Posterior vena cava (tissue), 2 donors: ENCODE results near the gene SH3BP2. TPM values are rescaled to one million over a fixed set of nuclear protein-coding genes. Genes with fewer than 3 reads are reported as not detected.
A peak's percentile ranks its signal among the peaks of the same experiment; 100 is the strongest.

Source experiments
- DNase-seq: peaks from one replicate; pipeline ENCODE4 v3.0.0-alpha.2; 2020; ENCODE audit warnings: low spot score
- intact Hi-C, 2 donors: fragments of 100-400 bp; cut with DNase I; formaldehyde crosslinking; loops; one replicate each; pipeline versions ENCODE4 v1.14.1 to v1.14.2; 2022 to 2023
- total RNA-seq, 2 donors: library from RNA; stranded (reverse); fragmentation: NEBNext Ultra II Directional; extraction: Animal tissue kit (Norgen Biotek cat#: 25700); gene quantifications; one replicate each; pipeline ENCODE4 v1.2.1, GENCODE V29; 2021
- donor health status: DM: yes; HTN: yes; CAD: no.
- donor health status: DM: yes; HTN: yes; CAD: no.

The SH3BP2 gene
- total RNA-seq, 2 donors from 2014 or later: 47.8 to 52.4 TPM

DNA sequence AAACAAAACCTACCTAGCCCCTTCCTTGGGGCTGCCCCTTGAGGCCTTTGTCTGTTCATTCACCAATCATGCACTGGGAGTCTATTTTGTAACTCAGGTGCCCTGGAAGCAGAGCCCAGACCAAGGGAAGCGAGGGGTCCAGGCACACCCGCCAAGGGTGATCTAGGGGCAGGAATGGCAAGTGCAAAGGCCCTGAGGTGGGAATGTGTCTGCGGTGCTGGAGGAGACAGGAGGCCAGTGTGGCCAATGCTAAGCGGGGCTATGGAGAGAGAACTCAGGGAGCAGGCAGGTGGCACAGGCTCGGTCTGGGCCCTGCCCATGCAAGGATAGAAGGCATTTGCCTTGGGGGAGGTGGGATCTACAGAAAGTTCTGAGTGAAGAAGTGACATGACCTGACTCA, 3.5 kb upstream of the SH3BP2 start:
- intact Hi-C loops: no loop called here
- DNase-seq: peak; percentile 55

- DNase-seq: peak; percentile 73
- intact Hi-C loops: no loop called here
These were observed 2.9 kb upstream of the SH3BP2 start for GRCh38 chr4:2789793-2790582.

DNA sequence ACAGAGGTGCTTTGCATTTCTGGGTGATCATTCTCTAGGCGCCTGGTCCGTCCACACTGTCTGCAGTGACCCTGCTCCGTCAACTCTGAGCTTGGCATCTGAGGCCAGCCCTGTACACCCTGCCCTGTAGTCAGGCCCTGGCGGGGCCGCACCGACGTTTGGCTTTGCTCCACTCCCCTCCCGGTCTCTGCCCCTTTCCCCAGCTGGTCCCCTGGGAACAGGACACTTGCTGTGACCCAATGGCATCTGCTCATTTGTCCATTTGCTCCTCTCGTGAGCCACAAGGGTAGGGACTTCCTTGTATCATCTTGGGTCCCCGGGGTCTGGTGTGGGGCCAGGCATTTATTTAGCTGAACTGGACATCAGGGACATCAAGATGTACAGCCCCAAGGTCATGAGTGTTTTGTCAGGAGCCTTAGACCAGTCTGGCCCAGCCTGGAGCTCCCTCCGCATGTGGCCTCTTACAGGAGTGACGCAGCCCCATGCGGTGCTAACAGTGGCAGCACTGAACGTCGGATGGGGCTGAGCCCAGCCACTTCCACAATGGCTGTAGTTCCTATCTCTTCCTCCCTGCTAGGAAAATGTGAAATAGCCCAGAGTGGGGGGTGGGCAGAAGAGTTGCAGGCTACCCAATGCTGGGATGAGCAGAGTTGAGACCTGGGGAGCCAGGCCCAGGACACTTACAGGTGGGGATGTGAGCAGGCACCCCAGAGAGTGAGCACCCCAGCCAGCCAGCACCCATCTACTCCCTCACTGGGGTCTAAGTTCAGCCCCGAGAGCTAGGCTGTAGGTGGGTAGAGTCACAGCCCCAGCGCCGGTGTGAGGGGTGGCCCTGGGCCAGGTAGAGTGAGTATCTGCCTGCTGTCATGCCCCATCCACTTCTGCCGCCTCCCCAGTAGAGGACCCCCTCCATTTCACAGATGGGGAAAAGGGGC, 2.0 kb upstream of the SH3BP2 start:
- intact Hi-C loops: no loop called here
- DNase-seq: peak; percentile 78

GRCh38 chr4:2791518-2792395, 1.1 kb upstream of the SH3BP2 start:
- intact Hi-C loops: no loop called here
- DNase-seq: peak; percentile 71

DNA sequence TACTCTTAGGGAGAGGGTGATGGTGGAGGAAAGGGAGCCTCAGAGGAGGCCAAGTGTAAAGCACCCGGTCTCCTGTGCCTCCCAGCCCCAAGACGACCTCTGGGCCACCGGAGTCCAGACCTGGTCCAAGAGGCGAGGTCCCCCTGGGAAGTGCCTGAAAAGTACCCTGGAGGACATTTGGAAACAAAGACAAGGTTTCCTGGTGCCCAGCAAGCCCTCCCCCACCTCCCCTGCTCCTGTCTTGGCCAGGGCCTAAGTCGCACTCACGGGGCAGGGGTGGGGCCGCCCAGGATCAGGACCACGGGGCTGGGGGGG, 532 bp upstream of the SH3BP2 start:
- no peak for DNase-seq
- intact Hi-C loops: no loop called here

- intact Hi-C loops: no loop called here
- peak; percentile 89 for DNase-seq
These were observed 951 bp downstream of the SH3BP2 start for GRCh38 chr4:2793586-2794485.

- peak; percentile 94 for DNase-seq
- intact Hi-C loops: no loop called here
These were observed 1.8 kb downstream of the SH3BP2 start for GRCh38 chr4:2794486-2795299.

GRCh38 chr4:2795300-2795892, 2.5 kb downstream of the SH3BP2 start:
- peak; percentile 62 for DNase-seq
- intact Hi-C loops: no loop called here

GRCh38 chr4:2795893-2796848, 3.3 kb downstream of the SH3BP2 start:
- DNase-seq: peak; percentile 81
- intact Hi-C loops: no loop called here

DNA sequence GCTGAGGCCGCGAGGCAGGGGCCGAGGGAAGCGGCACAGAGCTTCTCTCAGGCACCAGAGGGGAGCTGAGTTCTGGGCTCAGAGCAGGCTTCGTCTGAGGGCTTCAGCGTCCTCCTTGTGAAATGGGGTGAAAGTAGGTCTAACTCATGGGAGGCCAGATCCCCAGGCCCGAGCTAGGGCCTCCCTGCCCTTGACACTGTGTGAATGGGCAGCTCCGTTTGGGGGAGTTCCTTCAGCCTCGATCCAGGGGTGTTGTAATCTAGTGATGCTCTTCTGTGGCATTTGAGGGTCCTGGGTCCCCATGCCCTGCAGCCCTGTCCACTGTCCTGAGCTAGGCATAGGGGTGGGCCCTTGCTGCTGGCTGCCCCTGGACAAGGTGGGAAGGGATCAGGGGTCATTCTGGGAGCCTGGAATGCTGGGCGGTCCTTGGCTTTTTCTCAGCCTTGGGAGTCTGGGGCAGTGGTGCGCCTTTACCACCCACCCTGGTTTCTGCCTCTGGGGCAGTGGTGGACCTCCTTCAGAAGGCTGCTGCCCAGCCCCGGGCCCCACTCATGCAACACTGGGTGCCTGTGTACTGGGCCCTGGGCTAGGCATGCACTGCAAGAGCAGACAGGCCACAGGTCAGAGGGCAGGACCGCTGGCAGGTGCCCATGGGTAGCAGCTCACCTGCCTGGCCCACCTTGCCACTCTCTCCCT, 4.1 kb downstream of the SH3BP2 start:
- intact Hi-C loops: no loop called here
- DNase-seq: peak; percentile 62

- intact Hi-C loops: no loop called here
- peak; percentile 73 for DNase-seq
These were observed 4.8 kb downstream of the SH3BP2 start for GRCh38 chr4:2797545-2798305.

GRCh38 chr4:2798399-2799223, 5.7 kb downstream of the SH3BP2 start:
- intact Hi-C loops: no loop called here

GRCh38 chr4:2799224-2799911, 6.5 kb downstream of the SH3BP2 start:
- peak; percentile 80 for DNase-seq
- intact Hi-C loops: no loop called here

More at GRCh38 chr4:2798399-2799223, 5.7 kb downstream of the SH3BP2 start:
- peak; percentile 92 for DNase-seq
